Effector CD4-positive, alpha-beta T cell (primary cell): ENCODE measurements around the gene MAP2K4.
"Not testable (repeated sequence)": the region's sequence is repeated elsewhere in the genome, so short reads cannot be mapped to it uniquely, and the experiment has no call there.

Experiments
- DNase-seq: peaks from one replicate; pipeline ENCODE4 v3.0.0-alpha.2; 2020

The MAP2K4 gene

DNA sequence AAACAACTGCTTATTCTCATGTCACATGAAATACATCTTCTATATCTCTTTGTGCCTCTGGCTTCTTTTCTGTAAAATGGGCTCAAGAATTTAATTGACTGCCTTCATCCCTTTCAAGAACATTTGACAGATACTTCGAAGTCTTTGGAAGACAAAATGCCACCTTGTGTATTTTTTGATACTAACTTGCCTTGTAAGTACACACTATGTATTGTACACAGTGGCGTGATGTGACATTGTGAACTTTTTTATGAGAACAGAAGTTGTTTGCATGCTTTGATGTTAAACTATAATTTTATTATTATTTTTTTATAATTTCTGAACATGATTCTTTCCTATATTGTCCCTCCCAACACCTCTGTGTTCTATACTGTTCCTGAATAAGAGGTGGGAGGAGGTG lies 73.7 kb downstream of the MAP2K4 start:
- DNase-seq, result no peak

DNA sequence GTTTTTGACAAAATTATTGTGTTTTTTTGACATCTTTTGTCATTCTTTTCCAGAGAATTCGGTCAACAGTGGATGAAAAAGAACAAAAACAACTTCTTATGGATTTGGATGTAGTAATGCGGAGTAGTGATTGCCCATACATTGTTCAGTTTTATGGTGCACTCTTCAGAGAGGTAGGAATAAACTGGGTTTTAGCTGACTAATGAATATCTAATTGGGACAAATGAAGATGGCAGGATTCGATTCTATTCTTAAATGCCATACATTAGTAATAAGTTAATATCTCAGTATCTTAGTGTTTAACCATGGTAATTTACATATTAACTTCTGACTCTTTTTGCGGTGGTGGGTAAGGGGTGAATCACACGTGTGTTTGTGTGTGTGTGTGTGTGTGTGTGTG lies 74.8 kb downstream of the MAP2K4 start:
- no peak for DNase-seq

DNA sequence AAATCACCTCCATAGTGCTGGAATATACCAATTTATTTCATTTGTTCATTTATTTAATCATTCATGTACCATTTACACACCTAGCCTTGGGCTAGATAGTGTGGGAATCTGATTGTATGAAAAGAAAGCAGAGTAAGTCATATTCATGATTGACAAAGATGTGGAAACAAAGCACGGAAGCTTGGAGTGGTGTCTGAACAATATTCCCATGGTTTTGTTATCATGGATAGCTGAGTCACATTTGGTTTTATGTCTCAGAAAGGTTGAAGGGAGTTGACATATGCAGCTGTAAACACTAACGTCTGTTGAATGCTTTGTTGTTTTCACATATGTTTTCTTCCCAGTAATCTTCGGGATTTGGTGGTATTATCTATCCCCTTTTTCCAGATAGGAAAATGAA lies 76.6 kb downstream of the MAP2K4 start:
- DNase-seq, result no peak

DNA sequence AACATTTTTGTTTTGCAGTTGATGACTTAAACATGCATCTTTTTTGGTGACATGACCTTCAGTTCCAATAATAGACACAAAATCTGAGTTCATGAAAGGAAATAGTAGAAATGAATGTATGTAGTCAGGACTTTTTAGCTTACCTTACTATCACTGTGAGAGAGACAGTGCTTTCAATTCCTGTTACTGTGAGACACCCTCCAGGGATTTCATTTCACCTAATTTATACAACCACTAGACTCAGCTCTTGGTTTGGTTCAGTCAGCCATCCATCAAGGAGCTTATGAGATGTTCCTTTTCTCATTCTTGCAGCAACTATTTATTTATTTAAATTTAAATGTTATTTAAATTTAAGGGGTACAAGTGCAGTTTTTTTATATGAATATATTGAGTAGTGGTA lies 77.9 kb downstream of the MAP2K4 start:
- no peak for DNase-seq

DNA sequence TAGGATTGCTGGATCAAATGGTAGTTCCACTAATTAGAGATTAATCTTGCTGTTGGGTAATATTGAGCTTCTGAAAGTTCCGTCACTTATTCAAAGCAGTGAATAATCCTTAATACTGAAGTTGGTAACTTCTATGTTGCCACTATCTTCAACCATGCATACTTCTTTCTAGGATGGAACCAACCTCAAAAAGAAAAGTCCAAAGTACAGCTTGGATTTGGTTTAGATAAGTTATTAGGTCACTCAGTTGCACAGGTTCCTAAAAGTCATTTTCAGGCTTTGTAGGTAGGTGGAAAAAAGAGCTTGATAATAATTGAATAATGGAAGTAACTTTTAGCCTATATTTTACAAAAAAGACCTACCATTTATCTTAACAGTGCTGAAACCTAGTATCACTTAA lies 78.7 kb downstream of the MAP2K4 start:
- DNase-seq, result no peak

DNA sequence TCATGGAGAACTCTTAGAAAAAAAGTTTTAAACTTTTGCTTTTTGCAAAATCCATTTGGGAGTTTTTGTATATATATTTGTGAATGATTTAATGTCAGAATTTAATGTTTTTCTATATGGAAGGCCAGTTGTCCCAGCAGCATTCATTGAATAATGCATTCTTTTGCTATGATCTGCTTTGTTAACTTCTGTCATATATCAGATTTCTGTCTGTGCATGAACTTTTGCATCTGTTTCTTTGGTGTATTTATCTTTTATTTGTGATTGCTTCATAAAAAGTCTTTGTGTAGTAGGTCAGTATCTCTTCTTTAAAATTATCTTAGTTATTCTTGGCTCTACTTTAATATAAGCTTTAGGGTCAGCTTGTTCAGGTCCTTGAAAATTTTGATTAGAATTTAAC lies 84.2 kb downstream of the MAP2K4 start:
- DNase-seq, result no peak

DNA sequence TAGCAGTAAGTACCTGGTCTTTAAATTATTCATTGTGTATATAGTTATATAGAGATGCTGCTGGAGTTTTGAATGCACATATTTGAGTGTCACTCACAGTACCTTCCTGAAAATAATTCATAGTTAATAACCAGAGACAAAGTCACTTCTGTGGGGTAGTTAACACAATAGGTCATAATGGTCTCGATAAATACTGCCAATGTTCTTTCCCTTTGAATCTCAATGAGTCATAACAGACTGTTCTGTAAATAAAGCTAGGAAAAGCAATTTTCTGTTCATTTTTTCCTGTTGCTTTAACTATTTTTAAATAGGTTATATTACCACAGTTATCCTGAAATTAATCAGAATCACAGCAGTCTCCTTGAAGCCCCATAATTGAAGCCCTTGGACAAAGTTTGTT lies 87.2 kb downstream of the MAP2K4 start:
- no peak for DNase-seq

DNA sequence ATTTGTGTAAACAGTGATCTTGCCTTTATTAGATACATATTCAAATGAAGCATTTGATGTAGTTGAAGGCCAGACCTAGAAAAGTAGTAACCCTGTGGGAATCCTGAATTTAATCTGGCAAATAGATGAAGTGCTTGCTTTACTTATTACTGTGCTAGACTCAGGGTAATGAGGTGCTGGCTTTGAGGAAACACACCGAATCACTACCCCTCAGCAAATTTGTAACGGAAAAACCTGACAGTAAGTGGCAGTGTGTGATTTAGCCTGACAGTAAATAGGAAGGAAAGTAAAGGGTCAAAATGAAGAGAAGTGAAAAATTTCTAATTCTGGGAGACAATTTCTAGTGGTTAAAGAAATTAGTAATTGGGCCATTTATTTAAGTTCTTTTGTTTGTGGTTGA lies 90.2 kb downstream of the MAP2K4 start:
- DNase-seq, result no peak

DNA sequence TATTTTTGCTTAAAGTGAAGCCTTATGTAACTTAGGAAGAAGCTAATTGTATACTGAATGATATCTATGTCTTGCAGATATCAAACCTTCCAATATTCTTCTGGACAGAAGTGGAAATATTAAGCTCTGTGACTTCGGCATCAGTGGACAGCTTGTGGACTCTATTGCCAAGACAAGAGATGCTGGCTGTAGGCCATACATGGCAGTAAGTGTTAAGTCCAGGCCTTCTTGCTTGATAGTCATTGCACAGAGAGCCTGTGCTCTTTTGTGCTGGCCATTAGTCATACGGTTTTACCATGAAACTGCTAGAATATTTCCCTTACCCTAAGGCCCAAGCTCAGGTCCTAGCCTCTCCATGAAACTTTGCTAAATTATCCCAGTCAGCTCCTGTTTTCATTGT lies 92.5 kb downstream of the MAP2K4 start:
- DNase-seq, result no peak

DNA sequence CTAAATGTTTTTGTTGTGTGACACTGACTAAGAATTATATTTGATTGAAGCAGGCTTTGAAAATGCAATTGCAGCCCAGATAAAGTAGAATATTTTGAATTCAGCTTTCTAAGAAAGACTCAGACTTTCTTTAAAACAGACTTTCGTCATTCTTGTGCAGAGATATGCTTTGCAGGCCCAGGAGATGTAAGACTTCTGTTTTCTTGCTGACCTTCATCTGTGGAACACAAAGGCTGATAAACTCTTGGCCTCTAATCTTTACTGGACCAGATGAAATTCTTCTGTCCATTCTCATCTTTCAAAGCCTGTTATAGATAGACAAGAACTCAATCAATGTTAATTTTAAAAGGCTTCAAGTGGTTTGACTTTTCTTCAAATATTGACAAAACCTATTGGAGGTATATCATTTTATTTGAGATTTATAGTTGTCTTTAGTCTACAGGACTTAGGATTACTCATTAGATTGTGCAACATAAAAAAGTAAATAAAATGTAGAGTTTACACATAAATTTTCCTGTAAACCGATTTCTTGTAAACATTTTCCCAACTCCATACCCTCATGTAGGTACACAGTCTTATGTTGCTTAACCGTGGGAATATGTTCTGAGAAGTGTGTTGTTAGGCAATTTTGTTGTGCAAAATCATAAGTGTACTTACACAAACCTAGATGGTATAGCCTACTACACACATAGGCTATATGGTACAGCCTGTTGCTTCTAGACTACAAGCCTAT lies 94.2 kb downstream of the MAP2K4 start:
- DNase-seq, result no peak

DNA sequence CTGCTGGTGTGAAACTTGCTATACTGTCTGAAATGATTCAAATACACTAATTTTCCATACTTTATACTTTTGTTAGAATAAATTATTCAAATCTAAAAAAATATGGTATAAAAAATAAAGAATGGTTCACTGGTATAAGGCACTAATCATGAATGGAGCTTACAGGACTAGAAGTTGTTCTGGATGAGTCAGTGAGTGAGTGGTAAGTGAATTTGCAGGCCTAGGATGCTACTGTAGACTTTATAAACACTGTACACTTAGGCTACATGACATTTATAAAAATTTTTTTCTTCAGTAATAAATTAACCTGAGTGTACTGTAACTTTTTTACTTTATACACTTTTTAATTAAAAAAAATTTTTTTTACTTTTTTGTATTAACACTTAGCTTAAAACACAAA lies 95.5 kb downstream of the MAP2K4 start:
- no peak for DNase-seq

DNA sequence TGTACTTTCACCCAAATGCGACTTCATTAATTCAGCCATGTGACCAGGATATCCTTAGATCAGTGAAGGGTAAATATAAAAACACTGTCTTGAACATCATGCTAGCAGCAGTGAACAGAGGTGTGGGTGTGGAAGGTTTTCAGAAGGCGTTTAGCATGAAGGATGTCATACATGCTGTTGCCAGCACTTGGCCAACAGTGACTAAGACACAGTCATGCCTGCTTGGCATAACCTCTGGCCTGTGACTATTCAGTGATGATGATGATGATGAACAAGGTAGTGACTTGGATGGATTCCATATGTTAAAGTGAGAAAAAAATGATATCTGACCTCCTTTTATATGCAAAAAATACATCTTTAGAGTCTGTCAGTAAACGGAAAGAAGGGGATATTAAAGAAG lies 97.9 kb downstream of the MAP2K4 start:
- no peak for DNase-seq

DNA sequence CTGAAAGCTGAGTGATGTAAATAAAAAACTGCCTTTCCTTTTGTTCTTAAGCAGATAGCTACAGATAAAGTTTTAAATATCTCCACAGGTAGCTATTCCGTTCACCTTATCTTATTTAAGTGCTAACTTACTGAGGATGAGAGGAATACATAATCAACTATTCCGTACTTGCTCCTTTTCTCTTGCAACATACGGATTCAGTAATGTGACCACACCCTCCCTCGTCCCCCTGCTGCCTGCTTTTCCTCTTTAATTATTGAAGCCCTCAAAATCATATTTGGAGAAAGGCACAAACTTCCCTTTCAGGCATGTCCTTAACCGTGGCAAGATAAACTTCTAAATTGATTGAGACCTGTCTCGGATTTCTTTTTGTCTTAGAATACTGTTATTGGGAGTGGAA lies 101.4 kb downstream of the MAP2K4 start:
- no peak for DNase-seq

DNA sequence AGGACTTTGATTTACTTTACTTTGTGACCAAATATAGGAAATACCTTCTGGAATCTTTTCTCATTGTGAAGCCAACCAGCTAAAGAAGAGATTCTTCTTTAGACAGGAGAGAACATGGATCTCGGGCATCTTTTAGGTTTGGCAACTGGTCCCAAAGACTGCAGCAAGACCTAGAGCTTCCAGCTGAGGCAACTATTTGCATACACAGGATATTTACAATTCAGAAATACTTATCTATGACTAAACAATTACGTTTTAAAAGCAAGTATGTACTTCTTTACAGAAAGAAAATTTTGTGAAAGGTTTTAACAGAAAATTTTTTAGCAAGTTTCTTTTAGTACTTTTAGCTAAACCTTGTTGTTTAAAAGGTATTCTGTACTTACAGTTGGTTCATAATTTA lies 106.5 kb downstream of the MAP2K4 start:
- no peak for DNase-seq

DNA sequence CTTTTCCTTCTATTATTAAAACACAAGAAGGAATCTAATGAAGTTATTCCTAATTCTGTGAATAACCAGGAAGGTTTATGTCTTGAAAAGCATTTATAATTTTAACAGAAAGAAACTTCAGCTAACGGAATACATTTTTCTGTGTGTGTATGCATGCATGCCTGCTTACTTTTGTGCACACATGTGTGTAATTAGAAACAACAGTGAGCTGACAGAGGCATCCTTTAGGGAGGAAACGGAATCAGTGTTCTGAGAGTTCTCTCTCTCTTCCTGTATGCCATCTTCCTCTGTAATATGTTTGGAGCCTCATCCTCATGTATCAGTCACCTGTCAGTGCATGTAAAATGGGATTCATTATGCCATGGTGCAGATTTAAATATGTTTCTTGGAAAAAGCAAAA lies 107.0 kb downstream of the MAP2K4 start:
- DNase-seq, result no peak

DNA sequence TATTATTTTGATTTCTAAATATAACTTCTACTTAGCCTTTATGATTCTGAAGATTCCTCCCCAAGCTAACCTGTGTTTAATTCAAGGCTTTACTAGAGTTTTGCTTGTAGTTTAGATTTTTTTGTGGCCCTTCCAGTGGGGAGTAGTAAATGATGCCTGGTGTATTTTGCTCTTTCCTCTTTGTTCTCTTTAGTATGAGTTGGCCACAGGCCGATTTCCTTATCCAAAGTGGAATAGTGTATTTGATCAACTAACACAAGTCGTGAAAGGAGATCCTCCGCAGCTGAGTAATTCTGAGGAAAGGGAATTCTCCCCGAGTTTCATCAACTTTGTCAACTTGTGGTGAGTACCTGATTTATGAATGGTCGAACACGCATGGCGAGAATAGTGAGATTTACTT lies 108.3 kb downstream of the MAP2K4 start:
- no peak for DNase-seq

DNA sequence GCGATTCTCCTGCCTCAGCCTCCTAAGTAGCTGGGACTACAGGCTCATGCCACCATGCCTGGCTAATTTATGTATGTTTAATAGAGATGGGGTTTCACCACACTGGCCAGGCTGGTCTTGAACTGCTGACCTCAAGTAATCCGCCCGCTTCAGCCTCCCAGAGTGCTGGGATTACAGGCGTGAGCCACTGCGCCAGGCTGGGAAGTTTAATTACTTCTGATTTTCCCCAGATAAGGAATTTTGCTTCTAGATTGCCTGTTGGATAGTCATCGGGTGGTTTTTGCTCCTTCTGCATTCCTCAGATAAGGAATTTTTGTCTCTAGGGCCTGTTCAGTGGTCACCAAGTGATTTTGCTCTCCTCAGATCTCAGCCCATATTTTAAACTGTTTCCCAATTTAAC lies 112.5 kb downstream of the MAP2K4 start:
- DNase-seq, result no peak

DNA sequence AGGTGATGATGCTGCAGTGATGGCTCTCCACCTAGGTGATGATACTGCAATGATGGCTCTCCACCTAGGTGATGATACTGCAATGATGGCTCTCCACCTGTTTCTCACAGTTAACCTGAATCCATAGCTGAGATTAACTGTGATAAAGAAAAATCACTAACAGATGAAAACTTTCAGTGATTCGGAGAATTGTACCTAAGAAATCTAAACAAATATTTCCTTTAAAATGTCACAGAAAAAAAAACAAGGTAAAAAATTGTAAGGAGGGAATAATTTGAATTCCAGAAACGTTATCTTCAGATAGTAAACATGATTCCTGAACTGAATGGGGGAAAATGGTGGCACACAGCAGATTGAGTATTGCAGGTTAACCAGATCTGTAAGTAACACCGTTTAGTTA lies 113.4 kb downstream of the MAP2K4 start:
- DNase-seq, result no peak

DNA sequence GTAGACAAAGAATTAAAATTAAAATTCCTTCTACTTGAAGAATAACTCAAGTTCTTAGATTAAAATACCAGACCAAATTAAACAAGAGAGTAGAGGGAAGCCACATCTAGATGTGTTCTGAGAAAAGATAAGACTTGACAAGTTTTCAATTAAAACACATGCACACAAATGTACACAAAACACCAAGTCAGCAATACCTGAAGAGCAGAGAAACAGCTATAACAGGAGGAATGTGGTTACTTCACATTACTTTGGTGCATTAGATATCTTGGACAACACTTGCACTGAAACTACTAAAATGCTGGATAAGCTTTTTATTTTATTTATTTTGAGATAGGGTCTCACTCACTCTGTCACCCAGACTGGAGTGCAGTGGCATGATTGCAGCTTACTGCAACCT lies 113.9 kb downstream of the MAP2K4 start:
- no peak for DNase-seq

DNA sequence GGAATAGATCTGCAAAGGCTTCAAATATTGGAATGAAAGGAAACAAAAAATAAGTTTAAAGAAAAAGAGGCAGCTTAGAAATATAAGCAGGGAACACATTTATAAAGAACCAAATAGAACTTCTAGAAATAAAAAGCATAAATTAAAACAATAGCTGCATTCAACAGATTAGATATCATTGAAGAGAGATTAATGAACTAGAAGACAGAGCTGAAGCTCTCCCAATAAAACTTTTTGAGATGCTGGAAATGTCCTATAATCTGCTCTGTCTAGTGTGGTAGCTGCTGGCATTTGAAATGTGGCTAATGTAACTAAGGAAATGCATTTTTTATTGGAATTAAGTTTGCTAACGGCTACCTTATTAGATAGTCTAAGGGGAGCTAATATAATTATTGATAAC lies 115.6 kb downstream of the MAP2K4 start:
- no peak for DNase-seq

DNA sequence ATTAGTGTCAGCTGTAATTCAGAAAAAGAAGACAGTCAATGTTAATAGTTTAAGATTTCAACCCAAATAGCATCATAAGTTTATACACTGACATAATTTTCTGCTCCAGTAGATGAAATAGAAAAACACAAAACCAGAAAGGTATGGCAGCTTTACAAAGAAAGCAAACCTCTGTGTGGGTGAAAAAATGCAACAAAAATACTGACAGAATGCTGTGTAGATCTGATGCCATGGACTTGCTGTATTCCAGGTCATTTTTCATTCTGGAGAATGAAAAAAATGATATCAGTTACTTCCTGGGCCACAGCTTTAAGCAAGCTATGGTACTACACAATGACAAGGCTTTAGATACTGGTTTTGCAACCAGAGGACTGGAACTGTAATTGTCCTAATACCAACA lies 116.0 kb downstream of the MAP2K4 start:
- DNase-seq, result no peak

DNA sequence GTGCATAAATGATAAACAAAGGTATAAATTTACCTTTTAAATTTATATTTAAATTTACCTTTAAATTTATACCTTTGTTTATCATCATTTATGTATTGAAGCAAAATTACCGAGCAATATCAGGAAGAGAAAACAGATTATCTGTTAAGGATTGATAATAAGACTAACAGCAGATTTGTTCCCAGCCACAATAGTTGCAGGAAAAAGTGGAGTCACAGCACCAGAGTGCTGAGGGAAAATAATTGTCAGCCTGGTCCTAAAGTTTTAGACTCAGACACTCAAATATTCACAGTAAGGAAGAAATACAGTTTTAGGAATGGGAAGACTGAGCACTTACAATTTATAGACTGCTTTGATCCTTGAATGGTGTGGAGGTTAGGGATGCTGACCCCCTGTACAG lies 117.2 kb downstream of the MAP2K4 start:
- DNase-seq, result no peak

DNA sequence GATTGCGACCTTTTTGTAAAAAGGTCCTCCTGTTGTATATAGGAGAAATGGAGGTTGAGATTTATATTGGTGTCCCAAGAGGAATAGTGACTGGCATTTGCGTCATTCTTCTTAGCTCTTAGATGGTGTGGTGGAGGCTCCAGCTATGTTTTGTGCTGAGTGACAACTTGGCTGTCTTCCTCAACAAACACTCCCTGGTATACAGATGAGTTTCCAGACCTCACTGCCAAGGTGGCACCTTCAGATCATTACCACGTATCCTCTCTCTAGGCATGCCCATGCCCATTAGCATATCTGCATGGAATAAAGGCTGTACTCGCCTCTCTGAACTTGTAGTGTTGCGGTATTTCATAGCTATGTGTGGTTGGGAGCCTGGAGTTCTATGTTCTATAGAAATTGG lies 120.0 kb downstream of the MAP2K4 start:
- DNase-seq, result no peak

DNA sequence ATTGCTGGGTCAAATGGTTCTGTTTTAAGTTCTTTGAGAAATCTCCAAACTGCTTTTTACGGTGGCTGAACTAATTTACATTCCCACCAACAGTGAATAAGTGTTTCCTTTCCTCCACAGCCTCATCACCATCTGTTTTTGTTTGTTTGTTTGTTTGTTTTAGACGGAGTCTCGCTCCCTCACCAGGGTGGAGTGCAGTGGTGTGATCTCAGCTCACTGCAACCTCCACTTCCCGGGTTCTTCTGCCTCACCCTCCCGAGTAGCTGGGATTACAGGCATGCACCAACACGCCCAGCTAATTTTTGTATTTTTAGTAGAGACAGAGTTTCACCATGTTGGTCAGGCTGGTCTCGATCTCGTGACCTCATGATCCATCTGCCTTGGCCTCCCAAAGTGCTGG lies 141.5 kb downstream of the MAP2K4 start:
- DNase-seq, result not testable (repeated sequence)

DNA sequence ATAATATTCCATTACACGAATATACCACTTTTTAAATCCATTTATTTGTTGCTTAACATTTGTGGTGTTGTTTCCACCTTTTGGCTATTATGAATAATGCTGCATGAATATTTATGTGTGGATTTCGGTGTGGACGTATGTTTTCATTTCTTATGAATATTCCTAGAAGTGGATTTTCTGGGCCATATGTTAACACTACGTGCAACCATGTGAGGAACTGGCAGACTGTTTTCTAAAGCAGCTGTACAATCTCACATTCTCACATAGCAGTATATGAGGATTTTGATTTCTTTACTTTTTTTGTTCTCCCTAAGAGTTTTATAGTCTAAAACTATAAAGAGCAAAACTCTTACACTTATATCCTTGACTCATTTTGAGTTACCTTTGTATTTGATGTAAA lies 143.4 kb downstream of the MAP2K4 start:
- no peak for DNase-seq
